B cell (primary cell): Measurements from ENCODE around the gene PRDM13. TPM values are rescaled to one million over a fixed set of nuclear protein-coding genes. Genes with fewer than 3 reads are reported as not detected.

Experiments used
- ATAC-seq: fragments of 200-7000 bp; cut with Tn5 transposase; one replicate; pipeline ENCODE4 v1.10.0; 2021; ENCODE audit warnings: low read depth, mild to moderate bottlenecking, moderate number of reproducible peaks, moderate library complexity
- CTCF ChIA-PET: fragments of 350-600 bp; sonication (Branson Sonifier 250); formaldehyde crosslinking; loops from one replicate; lab custom pipeline; 2021; ENCODE audit warnings: antibody characterized with exemption, inconsistent platforms; lab: Charles Lee
- POLR2A ChIA-PET: fragments of 350-600 bp; sonication (Branson Sonifier 250); formaldehyde crosslinking; loops from one replicate; lab custom pipeline; 2021; ENCODE audit warnings: antibody characterized with exemption; lab: Charles Lee
- DNase-seq: peaks from one replicate; pipeline ENCODE4 v3.0.0; 2013
- H2AFZ ChIP-seq: 2 replicates; pipeline ENCODE4 v1.6.1; 2012; ENCODE audit warnings: mild to moderate bottlenecking, low read depth, low read length; ENCODE audit not compliant: insufficient read depth, poor library complexity, severe bottlenecking
- H3K27ac ChIP-seq, 2 donors: 1 replicate in 1 of 2; 2 replicates in 1 of 2; pipeline ENCODE4 v1.5.1; 2012 to 2013; ENCODE audit warnings: low read length in 2 of 2, mild to moderate bottlenecking in 2 of 2, moderate library complexity in 1 of 2
- H3K27me3 ChIP-seq, 4 experiments: fragments of 200-600 bp in 1 of 4; sonication (generic) in 1 of 4; replicated peaks in 1 of 4; 1 replicate in 2 of 4; 2 replicates in 2 of 4; pipeline versions ENCODE4 v1.6.1 to v1.7.0; 2013 to 2016; ENCODE audit warnings: low read length in 3 of 4, mild to moderate bottlenecking in 2 of 4, mixed read lengths in 1 of 4, moderate library complexity in 1 of 4; ENCODE audit not compliant: insufficient read depth in 4 of 4, control insufficient read depth in 3 of 4; ENCODE audit errors: control extremely low read depth in 1 of 4
- H3K36me3 ChIP-seq, 2 experiments: replicated peaks in 1 of 2; 1 replicate in 1 of 2; 2 replicates in 1 of 2; pipeline versions ENCODE4 v1.6.1 to v1.7.1; 2013; ENCODE audit warnings: low read length in 1 of 2; ENCODE audit not compliant: insufficient read depth in 2 of 2, control insufficient read depth in 1 of 2; ENCODE audit errors: control extremely low read depth in 1 of 2, extremely low read depth in 1 of 2
- H3K4me1 ChIP-seq, 2 donors: fragments of 200-600 bp in 1 of 2; sonication (generic) in 1 of 2; 1 replicate in 1 of 2; 2 replicates in 1 of 2; pipeline versions ENCODE4 v1.5.1 to v1.6.1; 2013 to 2017; ENCODE audit warnings: low read length in 2 of 2; ENCODE audit not compliant: control insufficient read depth in 2 of 2, insufficient read depth in 2 of 2
- H3K4me2 ChIP-seq: replicated peaks from 2 replicates; pipeline ENCODE3; 2012; ENCODE audit warnings: mild to moderate bottlenecking, low read depth, low read length; ENCODE audit not compliant: poor library complexity, severe bottlenecking
- H3K4me3 ChIP-seq, 5 experiments: fragments of 200-600 bp in 1 of 5; sonication (generic) in 1 of 5; 1 replicate in 3 of 5; 2 replicates in 2 of 5; pipeline versions ENCODE4 v1.5.1 to v1.7.0; 2011 to 2016; ENCODE audit warnings: low read length in 4 of 5, mild to moderate bottlenecking in 4 of 5, low read depth in 2 of 5, control low read depth in 1 of 5, moderate library complexity in 1 of 5; ENCODE audit not compliant: insufficient read depth in 1 of 5; ENCODE audit errors: control extremely low read depth in 1 of 5, extremely low read depth in 1 of 5
- H3K79me2 ChIP-seq: fragments of 200-600 bp; sonication (generic); one replicate; pipeline ENCODE4 v1.6.0; 2016; ENCODE audit warnings: low read length; ENCODE audit not compliant: control insufficient read depth, insufficient read depth
- H3K9ac ChIP-seq: fragments of 200-600 bp; sonication (generic); 2 replicates; pipeline ENCODE4 v1.6.1; 2017; ENCODE audit warnings: mild to moderate bottlenecking, low read length, moderate library complexity
- H3K9me3 ChIP-seq, 3 donors: one replicate each; pipeline versions ENCODE4 v1.6.1 to v1.7.1; 2013; ENCODE audit warnings: low read length in 2 of 3; ENCODE audit not compliant: control insufficient read depth in 2 of 3, insufficient read depth in 1 of 3; ENCODE audit errors: control extremely low read depth in 1 of 3
- H4K20me1 ChIP-seq: 2 replicates; pipeline ENCODE4 v1.6.0; 2012; ENCODE audit warnings: mild to moderate bottlenecking, low read length; ENCODE audit not compliant: insufficient read depth, control insufficient read depth, poor library complexity, severe bottlenecking
- H3K27ac Mint-ChIP-seq: one replicate; pipeline ENCODE4 v1.8.0; 2021; ENCODE audit warnings: mixed read lengths
- H3K27me3 Mint-ChIP-seq: one replicate; pipeline ENCODE4 v1.8.0; 2021; ENCODE audit warnings: mixed read lengths
- H3K4me1 Mint-ChIP-seq: one replicate; pipeline ENCODE4 v1.8.0; 2021; ENCODE audit warnings: mixed read lengths
- H3K4me3 Mint-ChIP-seq: one replicate; pipeline ENCODE4 v1.8.0; 2021; ENCODE audit warnings: mixed read lengths
- H3K9me3 Mint-ChIP-seq: one replicate; pipeline ENCODE4 v1.8.0; 2022; ENCODE audit warnings: mixed read lengths; ENCODE audit not compliant: insufficient read depth
- EZH2 ChIP-seq: IDR thresholded peaks from 2 replicates; pipeline ENCODE4 v1.6.1; 2012; ENCODE audit warnings: borderline replicate concordance, low read depth, mild to moderate bottlenecking, moderate library complexity, low read length; ENCODE audit not compliant: insufficient read depth, poor library complexity, severe bottlenecking
- WGBS: methylation state at CpG from one replicate; pipeline ENCODE4 v1.1.5; 2013; ENCODE audit warnings: missing lambda C conversion rate; ENCODE audit not compliant: insufficient coverage; 5-methylcytosine and 5-hydroxymethylcytosine counted together
- intact Hi-C: fragments of 100-400 bp; cut with micrococcal nuclease; formaldehyde crosslinking; loops from one replicate; pipeline ENCODE4 v1.10.0; 2022
- polyA plus RNA-seq: library from polyadenylated mRNA; depleted of rRNA; stranded (reverse); fragments of >200 nt; gene quantifications from 2 replicates; pipeline ENCODE4 v1.2.3, GENCODE V29; 2012
- small RNA-seq: library from RNA; depleted of rRNA; stranded (forward); fragments of <200 nt; gene quantifications from one replicate; pipeline ENCODE3, GENCODE V24; 2012; ENCODE audit warnings: low replicate concordance, low read depth; ENCODE audit not compliant: insufficient read length
- total RNA-seq, 2 donors: library from RNA; stranded (reverse); fragments of 120-200 nt in 1 of 2; gene quantifications; 1 replicate in 1 of 2; 2 replicates in 1 of 2; pipeline versions ENCODE4 v1.2.3 to v1.2.4, GENCODE V29; 2013 to 2022
- TF ChIP-seq, protein P1 (sequence below): fragments of 200-600 bp; IDR thresholded peaks from one replicate; pipeline ENCODE4 v1.8.0; 2022; ENCODE audit warnings: antibody characterized with exemption, mild to moderate bottlenecking

The PRDM13 gene
- total and polyA plus RNA-seq, 2 donors (not counting 1 experiment from before 2014, with no cell fraction given), result not detected

DNA sequence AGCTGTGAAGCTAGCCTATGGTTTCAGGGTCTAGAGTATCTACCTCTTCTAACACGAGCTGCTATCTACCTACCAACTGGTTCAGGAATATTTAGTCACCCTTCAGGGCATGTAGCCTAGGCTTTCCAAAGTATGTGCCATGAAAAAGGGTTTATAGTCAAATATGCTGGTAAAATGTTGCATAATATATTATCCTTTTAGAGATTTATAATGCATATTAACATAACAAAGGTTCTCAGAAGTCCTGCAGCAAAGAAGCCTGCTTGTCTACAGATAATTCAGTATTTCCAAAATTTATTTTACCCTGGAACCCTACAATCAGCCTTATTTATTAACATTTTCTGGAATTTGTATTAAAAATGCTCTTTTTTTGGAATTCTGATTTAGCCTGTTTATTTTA lies 56.0 kb downstream of the PRDM13 start:
- Mint-ChIP-seq H3K9me3 (no peaks in the 10 kb centered on the region), H3K4me1 (no peaks in the 10 kb centered on the region), H3K27me3 (no peaks in the 10 kb centered on the region), H3K4me3 (no peak overlapping the region), H3K27ac (no peak overlapping the region)
- no peak overlapping the region for H3K4me2 ChIP-seq
- POLR2A ChIA-PET, result no interaction called here
- no peaks in the 10 kb centered on the region for H3K36me3 ChIP-seq
- H3K79me2 ChIP-seq, result no peaks in the 10 kb centered on the region
- no peak for DNase-seq
- H3K4me1 ChIP-seq, result no peaks in the 10 kb centered on the region
- no peak overlapping the region for H3K4me3 ChIP-seq
- no peaks in the 10 kb centered on the region for H4K20me1 ChIP-seq
- no peaks in the 10 kb centered on the region for H3K9me3 ChIP-seq
- no peak overlapping the region for H3K9ac ChIP-seq
- ATAC-seq, result no peak
- TF ChIP-seq, protein P1, sequence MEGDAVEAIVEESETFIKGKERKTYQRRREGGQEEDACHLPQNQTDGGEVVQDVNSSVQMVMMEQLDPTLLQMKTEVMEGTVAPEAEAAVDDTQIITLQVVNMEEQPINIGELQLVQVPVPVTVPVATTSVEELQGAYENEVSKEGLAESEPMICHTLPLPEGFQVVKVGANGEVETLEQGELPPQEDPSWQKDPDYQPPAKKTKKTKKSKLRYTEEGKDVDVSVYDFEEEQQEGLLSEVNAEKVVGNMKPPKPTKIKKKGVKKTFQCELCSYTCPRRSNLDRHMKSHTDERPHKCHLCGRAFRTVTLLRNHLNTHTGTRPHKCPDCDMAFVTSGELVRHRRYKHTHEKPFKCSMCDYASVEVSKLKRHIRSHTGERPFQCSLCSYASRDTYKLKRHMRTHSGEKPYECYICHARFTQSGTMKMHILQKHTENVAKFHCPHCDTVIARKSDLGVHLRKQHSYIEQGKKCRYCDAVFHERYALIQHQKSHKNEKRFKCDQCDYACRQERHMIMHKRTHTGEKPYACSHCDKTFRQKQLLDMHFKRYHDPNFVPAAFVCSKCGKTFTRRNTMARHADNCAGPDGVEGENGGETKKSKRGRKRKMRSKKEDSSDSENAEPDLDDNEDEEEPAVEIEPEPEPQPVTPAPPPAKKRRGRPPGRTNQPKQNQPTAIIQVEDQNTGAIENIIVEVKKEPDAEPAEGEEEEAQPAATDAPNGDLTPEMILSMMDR, result no peak
- TF ChIP-seq EZH2, result no peak
- no peak overlapping the region for H2AFZ ChIP-seq
- no CpG with 5 or more reads among the region's 1 CpG for WGBS
- H3K27me3 ChIP-seq, result no peaks in the 10 kb centered on the region
- intact Hi-C loops, result no loop called here
- CTCF ChIA-PET, result no interaction called here
- H3K27ac ChIP-seq, result no peak overlapping the region

Small RNA genes lying within 50 kb of the gene (small RNA-seq; reads per million reads assigned to genes)
- gene RF00019, result not detected

Other genes with a start within 250 kb of the PRDM13 start
- 3.1 and 3.9 TPM in 2 replicates for gene COQ3, start 212.6 kb upstream of the PRDM13 start, total RNA-seq
- 2.3 and 2.9 TPM in 2 replicates for gene COQ3, start 212.6 kb upstream of the PRDM13 start, polyA plus RNA-seq
- gene PNISR, start 181.5 kb upstream of the PRDM13 start, total RNA-seq, result 402 and 403 TPM in 2 replicates
- gene PNISR, start 181.5 kb upstream of the PRDM13 start, polyA plus RNA-seq, result 84.5 and 144 TPM in 2 replicates
- 23.3 and 26.7 TPM in 2 replicates for gene USP45, start 91.4 kb upstream of the PRDM13 start, total RNA-seq
- 12.2 and 12.9 TPM in 2 replicates for gene USP45, start 91.4 kb upstream of the PRDM13 start, polyA plus RNA-seq
- gene CCNC, start 38.2 kb upstream of the PRDM13 start, total RNA-seq, result 45.1 and 47.9 TPM in 2 replicates
- gene CCNC, start 38.2 kb upstream of the PRDM13 start, polyA plus RNA-seq, result 12.5 and 19.3 TPM in 2 replicates